ENCODE measurements around the gene MAST2.

- no peak for TF ChIP-seq CTCF (IDR thresholded peaks at IDR 0.05)
- no peak for TF ChIP-seq POLR2AphosphoS5 (IDR thresholded peaks at IDR 0.05)
- TF ChIP-seq POLR2A (IDR thresholded peaks at IDR 0.05), result no peak
Observed at GRCh38 chr1:46081619-46082018, 278.2 kb downstream of the MAST2 start.

Data from prostate gland (tissue), 2 donors.